HG03280 (cell line): ENCODE results near the gene GALNT1.
A peak's percentile ranks its signal among the peaks of the same experiment; 100 is the strongest.

Experiments used
- ATAC-seq: cut with Tn5 transposase; IDR thresholded peaks from one replicate; pipeline ENCODE4 v1.9.1; 2021; ENCODE audit warnings: mild to moderate bottlenecking, moderate library complexity; ENCODE audit not compliant: unreplicated experiment

GALNT1 gene

DNA sequence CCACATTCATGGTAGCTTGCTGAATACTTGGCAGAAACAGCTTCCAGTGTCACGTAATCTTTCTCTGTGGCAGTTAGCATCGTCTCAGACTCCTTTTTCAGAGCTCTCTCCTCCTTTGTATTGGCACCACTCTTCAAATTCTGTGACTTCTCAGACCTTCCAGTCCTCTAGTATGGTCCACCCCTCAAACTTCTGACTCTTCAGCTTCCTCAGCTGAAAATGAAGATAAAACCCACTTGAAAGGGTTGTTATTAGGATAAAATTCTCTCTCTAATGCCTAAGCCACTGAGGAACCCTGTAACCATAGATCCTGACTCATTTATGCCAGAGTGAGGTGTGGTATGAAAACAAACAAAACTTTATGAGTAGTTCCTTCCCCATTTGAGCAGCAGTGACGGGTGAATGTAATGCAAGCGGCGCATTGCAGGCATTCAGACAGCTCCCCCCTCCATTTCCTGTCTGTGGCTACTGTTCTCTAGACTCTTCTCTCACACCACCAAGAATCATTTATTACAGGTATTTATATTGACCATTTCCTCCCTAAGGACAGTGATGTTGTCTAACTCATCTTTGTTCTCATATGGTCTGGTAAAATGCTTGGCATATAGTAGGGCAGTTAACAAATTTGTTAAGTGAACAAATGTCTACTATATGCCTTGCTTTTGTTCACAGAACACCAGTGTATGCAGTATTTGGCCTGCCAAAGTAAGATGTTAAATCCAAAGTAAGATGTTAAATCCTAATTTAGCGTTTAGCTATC lies 35.3 kb downstream of the GALNT1 start:
- ATAC-seq, result peak; percentile 98

- ATAC-seq, result no peak
Measured at GRCh38 chr18:35617865-35618264, 36.3 kb downstream of the GALNT1 start.

GRCh38 chr18:35618289-35618688 lies 36.7 kb downstream of the GALNT1 start:
- ATAC-seq, result no peak

- no peak for ATAC-seq
Measured at GRCh38 chr18:35618696-35619095, 37.2 kb downstream of the GALNT1 start.

- no peak for ATAC-seq
Measured at GRCh38 chr18:35619464-35619863, 37.9 kb downstream of the GALNT1 start.

DNA sequence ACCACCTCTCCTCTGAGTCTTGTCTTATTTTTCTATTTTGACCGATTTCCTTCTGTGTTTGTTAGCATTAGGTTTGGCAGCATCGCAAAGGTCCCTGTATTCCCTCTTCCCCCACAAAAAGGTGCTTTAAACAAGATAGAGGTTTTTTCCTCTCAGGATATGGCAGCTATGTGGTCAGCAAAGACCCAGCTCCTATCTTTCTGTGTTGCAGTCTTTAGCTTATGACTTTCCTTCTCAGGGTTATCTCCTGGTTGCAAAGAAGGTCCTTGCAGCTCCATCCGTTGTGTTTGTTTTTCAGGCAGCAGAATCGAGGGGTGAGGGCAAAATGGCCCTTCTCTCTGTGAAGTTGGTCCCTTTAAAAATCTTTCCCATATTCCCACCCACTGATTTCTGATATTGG lies 38.4 kb downstream of the GALNT1 start:
- ATAC-seq, result no peak

DNA sequence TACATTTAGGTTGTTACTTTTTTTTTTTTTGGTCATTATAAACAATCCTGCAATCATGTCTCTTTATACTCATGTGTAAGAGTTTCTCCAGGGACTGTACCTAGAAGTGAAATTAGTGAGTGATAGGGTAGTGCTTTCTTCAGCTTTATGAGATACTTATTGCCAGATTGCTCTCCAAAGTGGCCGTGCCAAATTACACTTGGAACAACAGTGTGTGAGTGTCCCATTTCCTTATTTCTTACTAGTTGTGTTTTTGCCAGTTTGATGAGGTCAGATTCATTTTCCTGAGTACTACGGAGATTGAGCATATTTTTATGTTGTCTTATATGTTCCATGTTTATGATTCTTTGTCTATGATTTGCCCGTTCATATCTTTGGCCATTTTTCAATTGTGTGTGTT lies 39.2 kb downstream of the GALNT1 start:
- ATAC-seq, result no peak

DNA sequence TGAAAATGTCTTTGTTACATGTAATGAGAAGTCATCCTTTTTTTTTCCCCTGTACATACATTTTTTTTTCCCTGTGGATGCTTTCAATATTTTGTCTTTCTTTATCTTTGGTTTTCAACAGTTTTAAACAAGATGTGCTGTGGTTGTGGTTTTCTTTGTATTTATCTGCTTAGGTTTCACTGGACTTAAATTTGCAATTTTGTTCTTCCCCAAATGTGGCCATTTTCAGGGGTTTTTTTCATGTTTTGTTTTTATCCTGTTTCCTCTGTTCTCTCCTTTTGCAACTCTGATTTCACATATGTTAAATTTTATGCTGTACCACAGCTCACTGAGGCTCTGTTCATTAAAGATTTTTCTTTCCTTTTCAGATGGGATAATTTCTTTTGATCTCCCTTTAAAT lies 41.7 kb downstream of the GALNT1 start:
- ATAC-seq, result no peak

DNA sequence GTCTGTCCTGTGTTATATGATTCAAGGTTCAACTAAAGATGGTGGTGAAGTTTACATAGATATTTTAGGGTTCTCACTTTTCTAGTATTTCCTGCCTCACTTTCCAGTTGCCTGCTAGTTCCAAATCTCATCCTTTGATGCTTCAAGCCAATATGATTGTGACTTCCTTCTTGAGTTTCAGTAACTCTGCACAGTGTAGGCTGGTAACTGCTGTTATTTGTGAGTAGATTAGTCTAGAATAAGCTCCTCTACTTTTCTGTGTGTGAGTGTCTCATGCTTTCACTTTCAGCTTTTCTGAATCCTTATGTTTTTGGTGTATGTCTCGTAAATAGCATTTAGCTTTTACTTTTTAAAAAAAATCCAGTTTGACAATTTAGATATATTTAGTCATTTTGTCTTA lies 42.6 kb downstream of the GALNT1 start:
- ATAC-seq, result peak; percentile 75

DNA sequence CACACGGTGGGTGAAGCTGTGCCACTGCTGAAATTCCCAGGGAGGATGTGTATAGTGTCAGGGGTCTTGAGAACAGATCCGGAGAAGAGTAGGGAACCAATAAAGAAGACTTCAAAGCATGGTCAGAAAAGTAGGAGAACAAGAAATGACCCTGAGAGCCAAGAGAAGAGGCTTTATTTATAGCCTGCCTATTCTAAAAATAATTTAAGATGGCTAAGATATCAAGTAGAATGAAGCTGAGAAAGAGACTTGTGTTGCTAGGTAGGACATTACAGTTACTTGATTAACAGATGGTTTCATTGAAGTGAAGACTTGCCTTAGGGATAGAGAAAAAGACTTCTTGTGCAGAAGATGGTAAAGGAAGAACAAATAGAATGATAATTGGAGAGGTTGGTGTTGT lies 43.7 kb downstream of the GALNT1 start:
- no peak for ATAC-seq

DNA sequence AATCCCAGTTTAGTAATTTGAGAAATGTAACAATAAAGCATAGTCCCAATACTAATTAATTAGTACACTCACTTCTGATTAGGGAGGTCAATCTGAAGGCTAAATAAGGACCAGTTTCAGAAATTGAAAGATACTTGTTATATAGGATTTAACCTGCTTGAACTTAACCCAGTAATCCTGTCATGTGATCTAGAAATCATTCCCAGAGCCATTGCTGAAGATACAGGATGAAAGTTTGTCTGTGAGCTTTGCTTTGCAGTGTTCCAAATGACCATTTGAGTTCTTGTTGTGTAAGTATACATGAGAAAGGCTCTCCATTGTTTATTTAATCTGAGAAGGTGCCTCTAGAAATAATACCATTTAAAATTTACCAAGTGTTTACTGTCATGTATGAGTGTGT lies 52.2 kb downstream of the GALNT1 start:
- ATAC-seq, result no peak

DNA sequence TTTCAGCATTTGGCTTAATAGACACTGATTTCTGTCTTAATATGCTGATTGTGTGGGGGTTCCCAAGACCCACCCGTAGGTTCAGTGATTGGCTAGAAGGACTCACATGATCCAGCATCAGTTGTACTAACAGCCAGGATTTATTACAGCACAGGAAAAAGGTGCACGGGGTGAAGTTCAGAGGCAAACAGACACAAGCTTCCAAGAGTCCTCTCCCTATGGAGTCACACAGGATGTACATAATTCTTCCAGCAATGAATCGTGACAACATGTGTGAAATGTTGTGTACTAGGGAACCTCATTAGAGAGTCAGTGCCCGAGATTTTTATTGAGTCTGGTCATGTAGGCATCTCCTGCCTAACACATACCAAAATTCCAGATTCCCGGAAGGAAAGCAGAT lies 52.8 kb downstream of the GALNT1 start:
- ATAC-seq, result no peak

- no peak for ATAC-seq
Measured at GRCh38 chr18:35635170-35635569, 53.6 kb downstream of the GALNT1 start.

- ATAC-seq, result no peak
Measured at GRCh38 chr18:35637227-35637626, 55.7 kb downstream of the GALNT1 start.

GRCh38 chr18:35639296-35639695 lies 57.8 kb downstream of the GALNT1 start:
- no peak for ATAC-seq

- ATAC-seq, result no peak
Measured at GRCh38 chr18:35641467-35641866, 59.9 kb downstream of the GALNT1 start.

DNA sequence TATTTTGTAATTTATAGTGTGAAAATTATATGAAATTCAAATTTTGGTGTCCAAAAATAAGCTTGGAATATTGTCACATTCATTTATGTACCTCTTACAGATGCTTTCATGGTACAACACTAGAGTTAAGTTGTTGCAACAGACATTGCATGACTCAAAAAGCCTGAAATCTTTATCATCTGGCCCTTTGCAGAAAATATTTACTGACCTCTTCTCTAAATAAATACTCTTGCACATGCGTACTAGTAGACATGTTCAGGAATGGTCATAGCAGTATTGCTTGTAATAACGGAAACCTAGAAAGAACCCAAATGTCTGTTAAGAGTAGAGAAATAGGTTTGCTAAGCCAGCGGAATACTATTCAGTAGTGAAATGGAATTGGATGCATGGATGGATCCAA lies 60.4 kb downstream of the GALNT1 start:
- ATAC-seq, result no peak

- no peak for ATAC-seq
Measured at GRCh38 chr18:35642802-35643201, 61.3 kb downstream of the GALNT1 start.

DNA sequence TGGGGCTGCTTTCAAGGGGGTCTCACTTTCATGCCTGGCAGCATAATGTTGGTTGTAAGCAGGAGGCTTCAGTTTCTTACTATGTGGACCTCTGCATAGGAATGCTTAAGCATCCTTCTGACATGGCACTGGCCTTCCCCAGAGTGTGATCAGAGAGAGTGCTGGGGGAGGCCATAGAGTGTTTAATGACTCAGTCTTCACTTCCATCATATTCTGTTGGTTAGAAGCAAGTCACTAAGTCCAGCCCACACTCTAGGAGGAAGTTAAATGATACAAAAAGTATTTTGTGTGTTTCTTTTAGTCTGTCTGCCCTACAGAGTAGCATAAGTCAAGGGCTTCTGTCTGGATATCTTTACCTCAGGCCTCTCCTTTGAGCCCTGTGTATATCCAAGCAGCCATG lies 64.9 kb downstream of the GALNT1 start:
- no peak for ATAC-seq

DNA sequence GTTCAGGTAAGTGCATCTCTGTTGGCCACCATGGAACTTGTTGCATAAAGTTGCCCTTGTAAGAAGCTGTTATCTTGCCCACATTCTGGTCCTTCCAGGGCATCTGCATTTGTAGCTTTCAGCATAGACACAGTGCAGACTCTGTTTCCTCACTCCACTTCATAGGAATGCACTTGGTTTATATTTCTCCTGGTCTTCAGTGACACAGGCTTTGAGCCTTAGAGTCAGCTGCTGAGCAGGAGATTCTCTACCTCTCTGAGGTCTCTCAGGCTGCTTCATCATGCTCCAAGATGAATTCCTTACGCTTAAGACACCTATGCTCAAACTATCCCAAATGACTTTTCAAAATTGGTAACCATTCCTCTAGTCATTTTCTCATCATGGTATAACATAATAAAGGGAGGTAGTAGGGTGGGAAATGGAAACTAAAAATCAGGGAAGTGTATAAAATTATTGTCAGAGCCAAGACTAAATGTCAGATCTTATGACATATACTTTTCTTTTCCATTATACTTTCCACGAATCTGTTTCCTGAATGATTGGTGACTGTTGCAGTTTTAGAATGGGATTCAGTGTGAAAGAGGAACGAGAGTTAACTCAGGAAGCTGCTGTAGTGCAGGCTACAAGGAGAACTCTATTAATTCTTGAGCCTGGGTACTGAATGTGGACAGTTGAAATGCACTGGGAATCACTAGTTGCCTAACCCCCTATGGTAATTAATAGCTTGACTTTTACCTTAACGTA lies 72.0 kb downstream of the GALNT1 start:
- no peak for ATAC-seq

- no peak for ATAC-seq
Measured at GRCh38 chr18:35658112-35658511, 76.6 kb downstream of the GALNT1 start.

DNA sequence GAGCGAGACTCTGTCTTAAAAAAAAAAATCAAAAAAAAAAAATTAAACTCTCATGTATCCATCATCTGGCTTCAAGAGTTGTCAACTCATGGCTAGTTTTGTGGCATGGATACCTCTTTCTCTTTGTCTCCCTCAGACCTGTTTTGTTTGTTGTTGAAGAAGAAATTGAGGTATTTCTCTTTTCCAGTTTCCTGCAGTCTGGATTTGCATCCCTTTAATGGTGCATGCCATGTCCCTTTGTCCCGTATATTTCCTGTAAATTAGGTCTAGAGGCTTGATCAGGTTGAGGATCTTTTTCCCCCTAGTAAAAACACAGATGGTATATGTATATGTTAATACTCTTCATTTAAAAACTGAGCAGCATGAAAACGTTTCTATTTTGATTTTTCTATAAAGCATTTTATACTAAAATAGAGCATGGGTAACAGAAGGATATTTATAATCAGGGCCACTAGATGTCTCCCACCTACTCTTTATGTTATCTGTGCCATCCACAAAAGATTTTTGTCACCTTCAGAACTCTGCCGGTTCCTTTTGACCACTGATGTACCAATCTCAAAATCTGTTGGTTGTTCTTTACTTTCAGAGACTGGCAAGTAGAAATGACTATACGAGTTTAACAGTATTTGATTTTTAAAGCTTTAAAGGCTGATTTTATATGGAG lies 80.1 kb downstream of the GALNT1 start:
- ATAC-seq, result no peak
